ENCODE measurements around the gene WWC1.

DNA sequence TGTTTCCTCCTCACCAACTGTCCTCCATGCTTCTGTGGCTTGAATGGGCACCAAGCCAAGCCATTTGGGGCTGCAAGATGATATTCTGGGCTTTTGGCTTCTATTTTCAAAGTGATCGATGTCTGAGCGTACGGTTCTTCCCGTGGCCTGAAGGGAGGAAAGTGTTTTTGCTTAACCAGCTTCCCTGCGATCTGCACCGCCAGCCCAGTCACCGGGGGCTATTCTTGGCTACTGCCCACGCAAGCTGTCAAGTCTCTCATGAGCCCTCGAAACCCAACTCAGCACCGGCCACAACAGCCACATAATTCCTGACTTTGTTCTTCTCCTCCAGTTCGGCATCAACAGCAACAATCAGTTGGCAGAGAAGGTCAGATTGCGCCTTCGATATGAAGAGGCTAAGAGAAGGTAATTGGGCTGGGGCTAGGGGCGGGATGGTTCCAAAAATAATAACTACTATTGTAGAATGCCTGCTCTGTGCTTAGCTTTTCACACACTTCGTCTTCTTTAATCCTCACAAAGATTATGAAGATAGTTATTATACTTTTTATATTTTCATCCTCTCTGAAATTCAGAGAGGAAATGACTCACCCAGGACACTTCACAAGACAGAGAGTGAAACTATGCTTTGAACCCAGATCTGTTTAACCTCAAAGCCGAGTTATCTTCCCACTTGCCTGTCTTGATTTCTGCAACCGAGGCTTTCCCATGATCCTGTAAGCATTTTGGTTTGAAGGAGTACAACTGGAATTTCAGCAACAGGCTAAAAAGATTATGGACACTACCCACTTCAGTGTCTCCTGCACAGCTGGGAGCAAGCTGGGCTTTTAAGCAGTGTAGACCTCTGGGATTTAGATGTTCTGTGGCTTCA is 118.4 kb downstream of the WWC1 start:
- TF ChIP-seq, protein P1, sequence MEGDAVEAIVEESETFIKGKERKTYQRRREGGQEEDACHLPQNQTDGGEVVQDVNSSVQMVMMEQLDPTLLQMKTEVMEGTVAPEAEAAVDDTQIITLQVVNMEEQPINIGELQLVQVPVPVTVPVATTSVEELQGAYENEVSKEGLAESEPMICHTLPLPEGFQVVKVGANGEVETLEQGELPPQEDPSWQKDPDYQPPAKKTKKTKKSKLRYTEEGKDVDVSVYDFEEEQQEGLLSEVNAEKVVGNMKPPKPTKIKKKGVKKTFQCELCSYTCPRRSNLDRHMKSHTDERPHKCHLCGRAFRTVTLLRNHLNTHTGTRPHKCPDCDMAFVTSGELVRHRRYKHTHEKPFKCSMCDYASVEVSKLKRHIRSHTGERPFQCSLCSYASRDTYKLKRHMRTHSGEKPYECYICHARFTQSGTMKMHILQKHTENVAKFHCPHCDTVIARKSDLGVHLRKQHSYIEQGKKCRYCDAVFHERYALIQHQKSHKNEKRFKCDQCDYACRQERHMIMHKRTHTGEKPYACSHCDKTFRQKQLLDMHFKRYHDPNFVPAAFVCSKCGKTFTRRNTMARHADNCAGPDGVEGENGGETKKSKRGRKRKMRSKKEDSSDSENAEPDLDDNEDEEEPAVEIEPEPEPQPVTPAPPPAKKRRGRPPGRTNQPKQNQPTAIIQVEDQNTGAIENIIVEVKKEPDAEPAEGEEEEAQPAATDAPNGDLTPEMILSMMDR (IDR thresholded peaks at IDR 0.05; ENCODE audit: insufficient read depth, low read depth, low read length), result no peak
- TF ChIP-seq EZH2 (IDR thresholded peaks at IDR 0.05; ENCODE audit: insufficient read depth, low read length), result no peak
